PC-9 (cell line): ENCODE results near the gene RBM26. TPM values are rescaled to one million over a fixed set of nuclear protein-coding genes. Genes with fewer than 3 reads are reported as not detected.

Source experiments
- BruUV-seq: library from RNA; stranded (reverse); fragments of 400-500 nt; replicated peaks from 2 replicates; lab custom pipeline; 2021; lab: Mats Ljungman, UMichigan
- CTCF ChIA-PET: fragments of 300-600 bp; sonication (Branson Sonifier 250); formaldehyde crosslinking; loops from one replicate; lab custom pipeline; 2022; ENCODE audit warnings: antibody characterized with exemption; lab: Charles Lee
- POLR2A ChIA-PET: fragments of 300-600 bp; sonication (Branson Sonifier 250); formaldehyde crosslinking; loops from one replicate; lab custom pipeline; 2022; ENCODE audit warnings: antibody characterized with exemption; ENCODE audit not compliant: unreplicated experiment; lab: Charles Lee
- DNase-seq, 2 experiments: peaks; one replicate each; pipeline versions ENCODE4 v3.0.0 to v3.0.0-alpha.2; 2015 to 2022; ENCODE audit warnings: mixed read lengths in 1 of 2
- H2AFZ ChIP-seq: fragments of 200-600 bp; sonication (generic); 2 replicates; pipeline ENCODE4 v1.8.1; 2017; ENCODE audit warnings: antibody characterized with exemption
- H3F3A ChIP-seq: fragments of 200-600 bp; sonication (generic); 2 replicates; pipeline ENCODE4 v1.8.1; 2017; ENCODE audit warnings: antibody characterized with exemption, mild to moderate bottlenecking, low read depth; ENCODE audit not compliant: insufficient read depth
- H3K27ac ChIP-seq: fragments of 200-600 bp; sonication (generic); 2 replicates; pipeline ENCODE4 v1.6.1; 2016; ENCODE audit warnings: mixed run types
- H3K27me3 ChIP-seq: fragments of 200-600 bp; sonication (generic); 2 replicates; pipeline ENCODE4 v1.6.1; 2016; ENCODE audit warnings: low read depth, mixed run types; ENCODE audit not compliant: insufficient read depth
- H3K36me3 ChIP-seq: fragments of 200-600 bp; sonication (generic); 2 replicates; pipeline ENCODE4 v1.6.1; 2016; ENCODE audit warnings: low read depth, mixed run types
- H3K4me1 ChIP-seq: fragments of 200-600 bp; sonication (generic); replicated peaks from 2 replicates; pipeline ENCODE4 v1.6.1; 2016; ENCODE audit warnings: mixed run types; ENCODE audit not compliant: insufficient read depth
- H3K4me2 ChIP-seq: fragments of 200-600 bp; sonication (generic); 2 replicates; pipeline ENCODE4 v1.6.1; 2017; ENCODE audit warnings: mixed run types
- H3K4me3 ChIP-seq: fragments of 200-600 bp; sonication (generic); 2 replicates; pipeline ENCODE4 v1.6.1; 2016; ENCODE audit warnings: mixed run types
- H3K79me2 ChIP-seq: fragments of 200-600 bp; sonication (generic); 2 replicates; pipeline ENCODE4 v1.6.1; 2017; ENCODE audit warnings: low read depth, mixed run types
- H3K9me2 ChIP-seq: fragments of 200-600 bp; sonication (generic); 2 replicates; pipeline ENCODE4 v1.8.1; 2017; ENCODE audit warnings: mild to moderate bottlenecking; ENCODE audit not compliant: insufficient read depth
- H3K9me3 ChIP-seq: fragments of 200-600 bp; sonication (generic); 2 replicates; pipeline ENCODE4 v1.8.1; 2016; ENCODE audit warnings: low read depth; ENCODE audit not compliant: insufficient read depth
- H4K20me1 ChIP-seq: fragments of 200-600 bp; sonication (generic); 2 replicates; pipeline ENCODE4 v1.8.1; 2017; ENCODE audit not compliant: insufficient read depth
- CTCF ChIP-seq: fragments of 200-600 bp; sonication (generic); conservative IDR thresholded peaks from 2 replicates; pipeline ENCODE4 v1.6.1; 2017; ENCODE audit warnings: mixed run types, antibody characterized with exemption, mild to moderate bottlenecking, moderate library complexity
- EZH2 ChIP-seq: fragments of 200-600 bp; sonication (generic); IDR thresholded peaks from 2 replicates; pipeline ENCODE4 v1.8.0; 2017; ENCODE audit warnings: antibody characterized with exemption, low read depth
- intact Hi-C: fragments of 100-400 bp; cut with micrococcal nuclease; formaldehyde crosslinking; loops from one replicate; pipeline ENCODE4 v1.10.0; 2022; ENCODE audit not compliant: unreplicated experiment
- total RNA-seq: library from RNA; stranded (reverse); gene quantifications from 2 replicates; pipeline ENCODE4 v1.2.3, GENCODE V29; 2021

The RBM26 gene
- total RNA-seq, 1 experiment from 2014 or later = 40.4 TPM

- no peaks in the 10 kb centered on the region for H3K9me2 ChIP-seq
- 0 out of 2 replicates have a peak, but pooled peaks cover 8% of the 10 kb centered on the region for H3F3A ChIP-seq
- no peak for DNase-seq
- intact Hi-C loops = no loop called here
- no peaks in the 10 kb centered on the region for H3K36me3 ChIP-seq
- no peaks in the 10 kb centered on the region for H3K79me2 ChIP-seq
- no peak overlapping the region for H2AFZ ChIP-seq
- ChIA-PET CTCF (no interaction called here), POLR2A (no interaction called here)
- H3K27ac ChIP-seq = no peak overlapping the region
- H3K4me3 ChIP-seq = no peak overlapping the region
- no peaks in the 10 kb centered on the region for H4K20me1 ChIP-seq
- H3K4me1 ChIP-seq = no peaks in the 10 kb centered on the region
- H3K4me2 ChIP-seq = no peak overlapping the region
- TF ChIP-seq EZH2 (no peak), CTCF (no peak)
- peaks cover 3% of the 10 kb centered on the region; the same call in 1 of the 2 replicates for H3K27me3 ChIP-seq
- BruUV-seq = no TSS peak
- no peaks in the 10 kb centered on the region for H3K9me3 ChIP-seq
Observed at GRCh38 chr13:79306650-79307049, 99.4 kb downstream of the RBM26 start.

- H4K20me1 ChIP-seq = no peaks in the 10 kb centered on the region
- H3K4me2 ChIP-seq = no peak overlapping the region
- no peak overlapping the region for H2AFZ ChIP-seq
- H3K27ac ChIP-seq = no peak overlapping the region
- no TSS peak for BruUV-seq
- H3K4me3 ChIP-seq = no peak overlapping the region
- no peaks in the 10 kb centered on the region for H3K4me1 ChIP-seq
- H3K79me2 ChIP-seq = no peaks in the 10 kb centered on the region
- H3K9me2 ChIP-seq = no peaks in the 10 kb centered on the region; the same call in 1 of the 2 replicates
- TF ChIP-seq EZH2 (no peak), CTCF (no peak)
- no peaks in the 10 kb centered on the region; the same call in 1 of the 2 replicates for H3K9me3 ChIP-seq
- no peak for DNase-seq
- intact Hi-C loops = no loop called here
- ChIA-PET POLR2A (no interaction called here), CTCF (no interaction called here)
- H3F3A ChIP-seq = no peaks in the 10 kb centered on the region
- peaks cover 3% of the 10 kb centered on the region; the same call in 1 of the 2 replicates for H3K27me3 ChIP-seq
- no peaks in the 10 kb centered on the region for H3K36me3 ChIP-seq
Observed at GRCh38 chr13:79297128-79297527, 108.9 kb downstream of the RBM26 start.

GRCh38 chr13:79295906-79296706 is 109.9 kb downstream of the RBM26 start:
- no peak for TF ChIP-seq EZH2
- no peak overlapping the region for H3K4me3 ChIP-seq
- no peak overlapping the region for H2AFZ ChIP-seq
- ChIA-PET CTCF (no interaction called here), POLR2A (no interaction called here)
- no peaks in the 10 kb centered on the region; the same call in 1 of the 2 replicates for H3K9me3 ChIP-seq
- no peaks in the 10 kb centered on the region for H3K4me1 ChIP-seq
- no peaks in the 10 kb centered on the region for H4K20me1 ChIP-seq
- H3K27me3 ChIP-seq = no peaks in the 10 kb centered on the region
- H3K9me2 ChIP-seq = no peaks in the 10 kb centered on the region; the same call in 1 of the 2 replicates
- intact Hi-C loops = no loop called here
- no peak overlapping the region for H3K4me2 ChIP-seq
- no peak for DNase-seq
- H3F3A ChIP-seq = no peaks in the 10 kb centered on the region
- no peaks in the 10 kb centered on the region for H3K36me3 ChIP-seq
- no peak overlapping the region for H3K27ac ChIP-seq
- no peaks in the 10 kb centered on the region for H3K79me2 ChIP-seq
- no TSS peak for BruUV-seq
